HG03159 (cell line): ENCODE measurements around the gene FRMD5.

Experiments
- ATAC-seq: cut with Tn5 transposase; IDR thresholded peaks from one replicate; pipeline ENCODE4 v1.9.1; 2021; ENCODE audit warnings: mild to moderate bottlenecking, moderate library complexity; ENCODE audit not compliant: unreplicated experiment

The FRMD5 gene

GRCh38 chr15:43901495-43901894, 293.6 kb downstream of the FRMD5 start:
- ATAC-seq = no peak

GRCh38 chr15:43900996-43901395, 294.1 kb downstream of the FRMD5 start:
- no peak for ATAC-seq

- ATAC-seq = no peak
These were observed 295.1 kb downstream of the FRMD5 start for GRCh38 chr15:43899928-43900327.

- ATAC-seq = no peak
These were observed 296.2 kb downstream of the FRMD5 start for GRCh38 chr15:43898891-43899290.

- ATAC-seq = no peak
These were observed 298.5 kb downstream of the FRMD5 start for GRCh38 chr15:43896543-43896942.

- no peak for ATAC-seq
These were observed 299.5 kb downstream of the FRMD5 start for GRCh38 chr15:43895586-43895985.

- no peak for ATAC-seq
These were observed 301.1 kb downstream of the FRMD5 start for GRCh38 chr15:43893956-43894355.

GRCh38 chr15:43889042-43889441, 306.0 kb downstream of the FRMD5 start:
- no peak for ATAC-seq

GRCh38 chr15:43887901-43888300, 307.2 kb downstream of the FRMD5 start:
- ATAC-seq = no peak

GRCh38 chr15:43886558-43886957, 308.5 kb downstream of the FRMD5 start:
- no peak for ATAC-seq

GRCh38 chr15:43883571-43883970, 311.5 kb downstream of the FRMD5 start:
- no peak for ATAC-seq

GRCh38 chr15:43881944-43882343, 313.1 kb downstream of the FRMD5 start:
- ATAC-seq = no peak

- no peak for ATAC-seq
These were observed 313.8 kb downstream of the FRMD5 start for GRCh38 chr15:43881245-43881644.

GRCh38 chr15:43880406-43881194, 314.5 kb downstream of the FRMD5 start:
- ATAC-seq = no peak

- no peak for ATAC-seq
These were observed 315.4 kb downstream of the FRMD5 start for GRCh38 chr15:43879386-43880355.

GRCh38 chr15:43878446-43878845, 316.6 kb downstream of the FRMD5 start:
- no peak for ATAC-seq

GRCh38 chr15:43877371-43877770, 317.7 kb downstream of the FRMD5 start:
- ATAC-seq = no peak

GRCh38 chr15:43876872-43877271, 318.2 kb downstream of the FRMD5 start:
- ATAC-seq = no peak

GRCh38 chr15:43873651-43874050, 321.4 kb downstream of the FRMD5 start:
- no peak for ATAC-seq

- ATAC-seq = no peak
These were observed 322.6 kb downstream of the FRMD5 start for GRCh38 chr15:43872416-43873020.

GRCh38 chr15:43871835-43872234, 323.2 kb downstream of the FRMD5 start:
- no peak for ATAC-seq
